HepG2 (cell line): Measurements from ENCODE around the gene EOLA1. TPM values are rescaled to one million over a fixed set of nuclear protein-coding genes. Genes with fewer than 3 reads are reported as not detected.

ENCODE experiments used
- ATAC-seq: fragments of 200-7000 bp; cut with Tn5 transposase; 3 replicates; pipeline ENCODE4 v1.9.1; 2020; ENCODE audit warnings: mild to moderate bottlenecking, moderate library complexity
- BruUV-seq: library from RNA; stranded (reverse); fragments of 400-500 nt; replicated peaks from 2 replicates; lab custom pipeline; 2021; lab: Mats Ljungman, UMichigan
- CTCF ChIA-PET: fragments of 300-600 bp; formaldehyde crosslinking; extraction: SDS; loops from one replicate; lab custom pipeline; 2021; ENCODE audit warnings: low total read pairs, inconsistent platforms, low intra/inter-chr PET ratio; lab: Yijun Ruan, JAX
- POLR2A ChIA-PET: fragments of 350-600 bp; sonication (Branson Sonifier 250); formaldehyde crosslinking; loops from one replicate; lab custom pipeline; 2020; ENCODE audit warnings: antibody characterized with exemption, inconsistent platforms; lab: Yijun Ruan, JAX
- DNase-seq: peaks from one replicate; pipeline ENCODE4 v3.0.0-alpha.2; 2015; ENCODE audit warnings: low spot score
- FAIRE-seq: peaks from 3 replicates; lab custom pipeline; 2011; peaks lifted over from hg19 to GRCh38; lab: Jason Lieb, UNC
- H2AFZ ChIP-seq: one replicate; pipeline ENCODE4 v1.6.1; 2011; ENCODE audit warnings: low read length, inconsistent platforms
- H3K27ac ChIP-seq: fragments of 300-600 bp; 3 replicates; pipeline ENCODE4 v1.8.0; 2011; ENCODE audit warnings: mixed run types, mild to moderate bottlenecking, mixed read lengths, low read length, inconsistent platforms; ENCODE audit not compliant: insufficient read depth; ENCODE audit errors: extremely low read length
- H3K27me3 ChIP-seq, 2 experiments: fragments of 200-600 bp in 1 of 2; 2 replicates in 1 of 2; 3 replicates in 1 of 2; pipeline versions ENCODE4 v1.6.0 to v1.8.0; 2011; ENCODE audit warnings: low read length in 2 of 2, mild to moderate bottlenecking in 2 of 2, moderate library complexity in 2 of 2, inconsistent platforms in 1 of 2; ENCODE audit not compliant: insufficient read depth in 2 of 2, control insufficient read depth in 1 of 2
- H3K36me3 ChIP-seq, 2 experiments: fragments of 200-600 bp in 1 of 2; replicated peaks in 1 of 2; 2 replicates in 1 of 2; 3 replicates in 1 of 2; pipeline versions ENCODE4 v1.5.1 to v1.8.0; 2011; ENCODE audit warnings: low read length in 2 of 2, inconsistent platforms in 1 of 2; ENCODE audit not compliant: insufficient read depth in 2 of 2, control insufficient read depth in 1 of 2
- H3K4me1 ChIP-seq: 2 replicates; pipeline ENCODE4 v1.5.1; 2012; ENCODE audit warnings: low read length, inconsistent platforms; ENCODE audit not compliant: insufficient read depth
- H3K4me2 ChIP-seq: 2 replicates; pipeline ENCODE4 v1.6.0; 2011; ENCODE audit warnings: low read depth, low read length, inconsistent platforms
- H3K4me3 ChIP-seq, 3 experiments: fragments of 200-600 bp in 1 of 3; sonication (generic), shearing (Covaris generic) in 1 of 3; replicated peaks in 1 of 3; 2 replicates each; pipeline ENCODE4 v1.5.1; 2011 to 2016; ENCODE audit warnings: low read length in 3 of 3, inconsistent platforms in 2 of 3, low read depth in 2 of 3, mild to moderate bottlenecking in 2 of 3, control low read depth in 1 of 3, mixed read lengths in 1 of 3; ENCODE audit not compliant: insufficient read depth in 1 of 3
- H3K79me2 ChIP-seq: one replicate; pipeline ENCODE4 v1.6.1; 2011; ENCODE audit warnings: low read length, inconsistent platforms; ENCODE audit not compliant: insufficient read depth
- H3K9ac ChIP-seq: 2 replicates; pipeline ENCODE4 v1.6.0; 2011; ENCODE audit warnings: mild to moderate bottlenecking, low read depth, low read length, inconsistent platforms; ENCODE audit not compliant: insufficient read depth
- H3K9me3 ChIP-seq: 2 replicates; pipeline ENCODE4 v1.5.1; 2012; ENCODE audit warnings: mild to moderate bottlenecking, low read length
- H4K20me1 ChIP-seq: 2 replicates; pipeline ENCODE4 v1.6.0; 2011; ENCODE audit warnings: inconsistent platforms, mild to moderate bottlenecking, low read length, moderate library complexity; ENCODE audit not compliant: insufficient read depth
- ZNF546 ChIP-seq: sonication (generic); formaldehyde crosslinking; conservative IDR thresholded peaks from 2 replicates; pipeline ENCODE4 v1.8.1; 2023; ENCODE audit warnings: mild to moderate bottlenecking, missing genetic modification reagents
- WGBS: methylation state at CpG from one replicate; pipeline ENCODE4 v1.1.6; 2017; ENCODE audit warnings: low lambda C conversion rate; 5-methylcytosine and 5-hydroxymethylcytosine counted together
- in situ Hi-C: cut with HindIII; loops from 2 replicates; pipeline ENCODE4 v1.10.0; 2017; ENCODE audit warnings: low pct_unique_long_range_greater_than_20kb; ENCODE audit not compliant: extremely low pct_ligation_motif_present
- intact Hi-C: fragments of 100-400 bp; cut with micrococcal nuclease; formaldehyde crosslinking; loops from one replicate; pipeline ENCODE4 v1.10.0; 2022; ENCODE audit not compliant: unreplicated experiment
- polyA plus RNA-seq, 8 experiments: library from polyadenylated mRNA; depleted of rRNA in 3 of 8; stranded (reverse) in 7 of 8; unstranded in 1 of 8; fragments of >200 nt; fragmentation: Illumina TruSeq in 4 of 8; extraction: Trizol in 4 of 8; gene quantifications; 2 replicates each; pipeline versions ENCODE4 v1.2.1 to v1.2.3, GENCODE V29; 2011 to 2016; ENCODE audit warnings: low read depth in 4 of 8, missing spikeins in 1 of 8, mixed read lengths in 1 of 8; ENCODE audit not compliant: insufficient read depth in 1 of 8
- total RNA-seq, 5 experiments: library from RNA; depleted of rRNA; stranded (reverse); fragments of >200 nt; fragmentation: Illumina TruSeq; extraction: Trizol; gene quantifications; 2 replicates each; pipeline ENCODE4 v1.2.3, GENCODE V29; 2016; ENCODE audit warnings: low read depth in 1 of 5
- TF ChIP-seq, protein P1 (sequence below): sonication (generic); formaldehyde crosslinking; IDR thresholded peaks from 2 replicates; pipeline ENCODE4 v1.5.0; 2020; ENCODE audit warnings: mild to moderate bottlenecking, missing genetic modification reagents, borderline replicate concordance

EOLA1 gene
- total and polyA plus RNA-seq, 2 of the 13 experiments (the other 11 are each of a cell fraction or from before 2014, with no cell fraction given): 6.5 to 9.6 TPM

DNA sequence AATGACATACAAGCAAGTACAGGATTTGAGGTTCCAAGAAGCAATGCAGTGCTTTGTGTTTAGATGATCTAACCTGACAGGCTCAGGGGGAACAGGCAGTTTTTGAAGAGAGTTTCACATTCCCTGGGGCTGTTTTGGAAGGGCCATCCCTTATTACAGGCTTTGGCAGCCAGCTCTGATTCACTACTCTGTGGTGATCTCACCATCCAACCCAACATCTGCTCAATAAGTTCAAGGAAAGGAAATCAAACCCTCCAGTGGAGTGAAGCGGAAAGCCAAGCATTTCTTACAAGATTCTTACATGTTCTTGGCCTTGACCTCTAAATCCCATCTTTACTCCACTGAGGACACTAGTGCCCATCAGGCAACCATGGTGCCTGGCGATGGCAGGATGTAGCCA lies 43.2 kb upstream of the EOLA1 start:
- ChIA-PET CTCF (no interaction called here), POLR2A (no interaction called here)
- H3K27me3 ChIP-seq: no peaks in the 10 kb centered on the region
- in situ Hi-C loops: no loop called here
- intact Hi-C loops: no loop called here
- TF ChIP-seq, protein P1, sequence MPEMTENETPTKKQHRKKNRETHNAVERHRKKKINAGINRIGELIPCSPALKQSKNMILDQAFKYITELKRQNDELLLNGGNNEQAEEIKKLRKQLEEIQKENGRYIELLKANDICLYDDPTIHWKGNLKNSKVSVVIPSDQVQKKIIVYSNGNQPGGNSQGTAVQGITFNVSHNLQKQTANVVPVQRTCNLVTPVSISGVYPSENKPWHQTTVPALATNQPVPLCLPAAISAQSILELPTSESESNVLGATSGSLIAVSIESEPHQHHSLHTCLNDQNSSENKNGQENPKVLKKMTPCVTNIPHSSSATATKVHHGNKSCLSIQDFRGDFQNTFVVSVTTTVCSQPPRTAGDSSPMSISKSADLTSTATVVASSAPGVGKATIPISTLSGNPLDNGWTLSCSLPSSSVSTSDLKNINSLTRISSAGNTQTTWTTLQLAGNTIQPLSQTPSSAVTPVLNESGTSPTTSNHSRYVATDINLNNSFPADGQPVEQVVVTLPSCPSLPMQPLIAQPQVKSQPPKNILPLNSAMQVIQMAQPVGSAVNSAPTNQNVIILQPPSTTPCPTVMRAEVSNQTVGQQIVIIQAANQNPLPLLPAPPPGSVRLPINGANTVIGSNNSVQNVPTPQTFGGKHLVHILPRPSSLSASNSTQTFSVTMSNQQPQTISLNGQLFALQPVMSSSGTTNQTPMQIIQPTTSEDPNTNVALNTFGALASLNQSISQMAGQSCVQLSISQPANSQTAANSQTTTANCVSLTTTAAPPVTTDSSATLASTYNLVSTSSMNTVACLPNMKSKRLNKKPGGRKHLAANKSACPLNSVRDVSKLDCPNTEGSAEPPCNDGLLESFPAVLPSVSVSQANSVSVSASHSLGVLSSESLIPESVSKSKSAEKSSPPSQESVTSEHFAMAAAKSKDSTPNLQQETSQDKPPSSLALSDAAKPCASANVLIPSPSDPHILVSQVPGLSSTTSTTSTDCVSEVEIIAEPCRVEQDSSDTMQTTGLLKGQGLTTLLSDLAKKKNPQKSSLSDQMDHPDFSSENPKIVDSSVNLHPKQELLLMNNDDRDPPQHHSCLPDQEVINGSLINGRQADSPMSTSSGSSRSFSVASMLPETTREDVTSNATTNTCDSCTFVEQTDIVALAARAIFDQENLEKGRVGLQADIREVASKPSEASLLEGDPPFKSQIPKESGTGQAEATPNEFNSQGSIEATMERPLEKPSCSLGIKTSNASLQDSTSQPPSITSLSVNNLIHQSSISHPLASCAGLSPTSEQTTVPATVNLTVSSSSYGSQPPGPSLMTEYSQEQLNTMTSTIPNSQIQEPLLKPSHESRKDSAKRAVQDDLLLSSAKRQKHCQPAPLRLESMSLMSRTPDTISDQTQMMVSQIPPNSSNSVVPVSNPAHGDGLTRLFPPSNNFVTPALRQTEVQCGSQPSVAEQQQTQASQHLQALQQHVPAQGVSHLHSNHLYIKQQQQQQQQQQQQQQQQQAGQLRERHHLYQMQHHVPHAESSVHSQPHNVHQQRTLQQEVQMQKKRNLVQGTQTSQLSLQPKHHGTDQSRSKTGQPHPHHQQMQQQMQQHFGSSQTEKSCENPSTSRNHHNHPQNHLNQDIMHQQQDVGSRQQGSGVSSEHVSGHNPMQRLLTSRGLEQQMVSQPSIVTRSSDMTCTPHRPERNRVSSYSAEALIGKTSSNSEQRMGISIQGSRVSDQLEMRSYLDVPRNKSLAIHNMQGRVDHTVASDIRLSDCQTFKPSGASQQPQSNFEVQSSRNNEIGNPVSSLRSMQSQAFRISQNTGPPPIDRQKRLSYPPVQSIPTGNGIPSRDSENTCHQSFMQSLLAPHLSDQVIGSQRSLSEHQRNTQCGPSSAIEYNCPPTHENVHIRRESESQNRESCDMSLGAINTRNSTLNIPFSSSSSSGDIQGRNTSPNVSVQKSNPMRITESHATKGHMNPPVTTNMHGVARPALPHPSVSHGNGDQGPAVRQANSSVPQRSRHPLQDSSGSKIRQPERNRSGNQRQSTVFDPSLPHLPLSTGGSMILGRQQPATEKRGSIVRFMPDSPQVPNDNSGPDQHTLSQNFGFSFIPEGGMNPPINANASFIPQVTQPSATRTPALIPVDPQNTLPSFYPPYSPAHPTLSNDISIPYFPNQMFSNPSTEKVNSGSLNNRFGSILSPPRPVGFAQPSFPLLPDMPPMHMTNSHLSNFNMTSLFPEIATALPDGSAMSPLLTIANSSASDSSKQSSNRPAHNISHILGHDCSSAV: no peak
- no peak for TF ChIP-seq ZNF546
- H4K20me1 ChIP-seq: no peaks in the 10 kb centered on the region
- FAIRE-seq (no peak), DNase-seq (no peak), ATAC-seq (no peak)
- no peak overlapping the region for H3K4me3 ChIP-seq
- peaks cover 0 to 2% of the 10 kb centered on the region in 2 experiments; a peak in 1 of 5 replicates for H3K36me3 ChIP-seq
- H3K79me2 ChIP-seq: no peaks in the 10 kb centered on the region
- BruUV-seq: no TSS peak
- H3K9me3 ChIP-seq: no peaks in the 10 kb centered on the region
- WGBS: no CpG with 5 or more reads among the region's 2 CpGs
- no peak overlapping the region for H3K4me2 ChIP-seq
- peaks cover 33% of the 10 kb centered on the region for H3K4me1 ChIP-seq
- H2AFZ ChIP-seq: no peak overlapping the region
- no peak overlapping the region for H3K9ac ChIP-seq
- no peak overlapping the region for H3K27ac ChIP-seq
